ENCODE results near the gene ZMYND8. TPM values are rescaled to one million over a fixed set of nuclear protein-coding genes. Genes with fewer than 3 reads are reported as not detected.

Gene ZMYND8
- total RNA-seq, 4 donors from 2014 or later: 48.5 to 169 (median 54.1) TPM

DNA sequence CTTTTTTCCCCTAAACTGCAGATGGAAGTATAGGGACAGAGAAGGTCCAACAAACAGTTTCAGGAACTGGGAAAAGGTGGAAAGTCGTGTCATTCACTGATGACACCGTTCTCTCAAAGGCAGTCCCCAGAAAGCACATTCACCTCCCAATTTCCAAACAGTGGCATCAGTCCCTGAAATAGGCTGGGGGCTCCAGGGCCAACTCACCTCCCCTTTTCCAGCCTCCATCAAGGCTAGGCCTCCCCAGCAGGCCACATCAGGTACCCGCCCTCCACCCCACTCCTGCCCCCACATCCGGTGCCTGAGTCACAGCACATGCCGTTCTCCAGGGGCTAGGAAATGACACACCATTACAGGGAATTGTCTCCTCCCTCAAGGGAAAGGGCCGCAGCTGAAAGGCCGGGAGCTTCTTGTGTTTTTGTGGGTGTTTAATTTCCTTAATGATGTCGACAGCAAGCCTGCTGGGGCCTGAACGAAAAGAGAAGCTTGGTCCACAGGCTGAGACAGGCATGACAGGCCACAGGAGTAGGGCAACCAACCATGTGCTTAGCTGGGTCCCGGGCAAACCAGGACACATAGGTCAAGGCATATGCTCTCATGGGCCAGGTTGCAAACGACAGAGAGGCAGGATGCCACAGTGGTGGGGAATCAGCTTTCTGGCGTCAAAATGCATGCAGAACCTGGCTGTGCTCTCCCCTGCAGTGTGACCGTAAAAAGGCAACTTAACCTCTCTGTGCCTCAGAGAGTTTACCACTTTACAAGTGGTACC is 39.2 kb downstream of the ZMYND8 start:
- Histone ChIP-seq H3K4me3 (peak overlapping the region; percentile 37), H3K27ac (peak overlapping the region; percentile 97), H3K36me3 (no peaks in the 10 kb centered on the region), H3K9me3 (no peaks in the 10 kb centered on the region), H3K27me3 (no peaks in the 10 kb centered on the region), H3K4me1 (peaks cover 74% of the 10 kb centered on the region)
- 17% methylated on average over 13 of the region's 13 CpGs for WGBS
- TF ChIP-seq CTCF (IDR thresholded peaks at IDR 0.05) (no peak), POLR2AphosphoS5 (IDR thresholded peaks at IDR 0.05) (peak; percentile 29 to 98 (median 89)), EP300 (IDR thresholded peaks at IDR 0.05) (peak; percentile 99)
- DNase-seq (ENCODE audit: low spot score in 2 of 2): peak; percentile 90 to 94

DNA sequence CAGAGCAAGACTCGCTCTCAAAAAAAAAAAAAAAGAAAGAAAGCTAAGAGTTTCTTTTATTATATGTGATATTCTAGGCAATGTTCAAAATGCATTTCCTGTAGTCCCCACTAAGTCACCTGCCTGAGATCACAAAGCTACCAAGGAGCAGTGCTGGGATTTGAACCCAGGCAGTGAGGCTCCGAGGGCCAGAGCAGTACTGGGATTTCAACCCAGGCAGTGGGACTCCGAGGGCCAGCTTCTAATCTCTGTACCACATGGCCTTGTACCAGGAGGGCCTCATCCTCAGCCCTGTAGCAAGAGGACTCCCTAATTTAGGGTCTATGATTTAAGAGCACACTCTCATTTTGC is 39.7 kb downstream of the ZMYND8 start:
- Histone ChIP-seq H3K9me3 (no peaks in the 10 kb centered on the region), H3K36me3 (no peaks in the 10 kb centered on the region), H3K27me3 (no peaks in the 10 kb centered on the region), H3K4me3 (no peak overlapping the region), H3K27ac (peak overlapping the region; percentile 97), H3K4me1 (peaks cover 74% of the 10 kb centered on the region)
- TF ChIP-seq POLR2AphosphoS5 (IDR thresholded peaks at IDR 0.05) (no peak), CTCF (IDR thresholded peaks at IDR 0.05) (no peak), POLR2A (IDR thresholded peaks at IDR 0.05) (no peak), EP300 (IDR thresholded peaks at IDR 0.05) (no peak)
- WGBS: 97% methylated on average over 3 of the region's 3 CpGs
- no peak for DNase-seq (ENCODE audit: low spot score in 2 of 2)

DNA sequence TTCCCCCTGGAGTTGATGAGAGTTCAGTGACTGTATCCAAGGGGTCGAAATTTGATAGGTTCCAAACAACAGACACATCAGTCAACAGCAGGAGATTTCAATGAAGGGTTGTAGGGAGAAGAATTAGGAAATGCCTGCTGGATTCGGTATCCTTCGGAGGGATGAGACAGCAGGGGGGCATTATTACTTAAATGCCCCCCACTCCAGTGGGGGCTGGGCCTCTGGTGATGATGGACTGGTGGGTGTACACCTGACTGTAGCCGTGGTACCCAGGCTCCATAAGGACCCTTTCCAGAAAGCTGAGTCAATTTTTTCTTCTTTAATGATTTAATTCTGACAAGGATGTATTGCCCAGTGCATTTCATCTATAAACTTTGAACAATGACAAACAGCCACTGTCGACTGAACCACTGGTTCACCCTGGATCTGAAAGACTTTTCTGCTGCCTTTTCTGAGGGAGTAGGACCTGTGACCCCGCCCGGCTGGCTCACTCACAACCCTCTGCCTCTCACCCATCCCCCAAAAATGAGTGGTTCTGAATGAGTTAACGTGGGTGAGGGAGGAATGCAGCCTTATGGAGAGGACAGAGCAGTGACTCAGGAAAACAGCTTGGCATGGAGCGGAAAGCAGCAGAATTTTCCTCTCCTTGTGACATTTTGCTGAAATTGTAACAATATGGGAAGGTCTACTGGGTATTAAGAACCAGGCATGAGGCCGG is 41.0 kb downstream of the ZMYND8 start:
- 46% methylated on average over 10 of the region's 10 CpGs for WGBS
- Histone ChIP-seq H3K36me3 (no peaks in the 10 kb centered on the region), H3K4me3 (no peak overlapping the region), H3K27ac (peak overlapping the region; percentile 97), H3K27me3 (no peaks in the 10 kb centered on the region), H3K4me1 (peaks cover 63% of the 10 kb centered on the region), H3K9me3 (no peaks in the 10 kb centered on the region)
- DNase-seq (ENCODE audit: low spot score in 2 of 2): no peak
- TF ChIP-seq CTCF (IDR thresholded peaks at IDR 0.05) (no peak), POLR2AphosphoS5 (IDR thresholded peaks at IDR 0.05) (peak in 2 of 3 donors; percentile 9 to 54)

DNA sequence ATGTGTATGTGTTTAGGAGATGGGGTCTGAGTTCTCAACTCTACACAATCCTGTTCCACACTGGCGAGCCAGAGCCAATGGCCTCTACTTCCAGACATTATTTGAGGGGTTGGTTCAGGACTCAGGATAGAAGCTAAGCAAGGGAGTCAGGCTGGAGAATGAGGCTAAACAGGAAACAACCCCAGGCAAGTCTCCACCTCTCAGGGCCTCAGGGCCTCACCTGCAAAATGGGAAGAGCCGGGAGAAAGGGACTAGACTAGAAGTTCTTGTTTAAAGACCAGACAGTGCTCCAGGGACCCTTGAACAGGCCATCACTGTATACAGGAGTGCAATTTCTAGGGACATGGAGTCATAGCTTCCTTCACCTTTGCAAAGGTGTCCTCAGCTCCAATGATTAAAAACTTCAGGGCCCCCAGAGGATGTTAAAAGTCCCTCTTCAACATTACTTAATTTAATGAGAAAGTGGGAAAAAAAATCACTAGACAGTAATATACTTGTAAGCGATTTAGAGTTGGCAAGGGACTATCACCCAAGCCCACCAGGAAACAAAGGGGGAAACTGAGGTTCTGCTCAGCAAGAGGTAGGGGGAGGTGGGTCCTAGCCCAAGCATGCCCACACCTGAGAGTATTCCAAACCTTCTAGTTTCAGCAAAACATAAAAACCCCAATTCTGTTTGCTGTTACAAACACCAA is 41.7 kb downstream of the ZMYND8 start:
- Histone ChIP-seq H3K9me3 (no peaks in the 10 kb centered on the region), H3K27me3 (no peaks in the 10 kb centered on the region), H3K4me3 (no peak overlapping the region), H3K36me3 (peaks cover under 1% of the 10 kb centered on the region), H3K27ac (peak overlapping the region; percentile 97), H3K4me1 (peaks cover 60% of the 10 kb centered on the region)
- no peak for TF ChIP-seq POLR2A (IDR thresholded peaks at IDR 0.05)
- no peak for TF ChIP-seq CTCF (IDR thresholded peaks at IDR 0.05)
- no peak for TF ChIP-seq POLR2AphosphoS5 (IDR thresholded peaks at IDR 0.05)
- no peak for TF ChIP-seq EP300 (IDR thresholded peaks at IDR 0.05)
- 89% methylated on average over 3 of the region's 3 CpGs for WGBS
- DNase-seq (ENCODE audit: low spot score in 2 of 2): peak in 1 of 2 donors; percentile 40
